ENCODE data around the gene NCOA3.
A peak's percentile ranks its signal among the peaks of the same experiment; 100 is the strongest.

Gene NCOA3

DNA sequence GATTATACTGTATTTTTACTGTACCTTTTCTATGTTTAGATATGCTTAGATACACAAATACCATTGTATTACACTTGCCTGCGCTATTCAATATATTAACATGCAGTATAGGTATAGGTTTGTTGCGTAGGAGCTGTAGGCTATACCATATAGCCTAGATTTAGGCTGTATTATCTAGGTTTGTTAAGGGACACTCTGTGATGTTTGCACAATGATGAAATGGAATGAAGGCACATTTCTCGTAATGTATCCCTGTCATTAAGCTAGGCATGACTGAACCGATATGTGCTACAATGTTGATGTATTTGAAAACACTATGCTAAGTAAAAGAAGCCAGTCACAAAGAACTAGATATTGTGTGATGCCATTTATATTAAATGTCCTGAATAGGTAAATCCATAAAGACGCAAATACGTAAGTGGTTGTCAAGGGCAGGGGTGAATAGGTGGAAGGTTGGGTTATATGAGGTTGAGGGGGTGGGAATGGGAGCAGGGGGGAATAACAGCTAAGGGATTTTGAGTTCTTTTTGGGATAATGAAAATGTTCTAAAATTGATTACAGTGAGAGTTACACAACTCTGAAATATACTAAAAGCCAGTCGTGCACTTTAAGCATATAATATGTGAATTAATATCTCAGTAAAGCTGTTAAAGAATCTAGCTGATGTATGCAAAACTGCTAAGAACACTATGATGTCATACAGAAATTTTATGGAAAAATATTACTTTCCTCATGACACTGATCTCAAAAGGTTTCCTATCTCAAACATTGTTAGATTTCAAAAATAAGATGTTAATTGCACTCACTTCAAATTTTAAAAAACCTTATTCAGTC, 97.4 kb downstream of the NCOA3 start:
- TF ChIP-seq, protein P1, sequence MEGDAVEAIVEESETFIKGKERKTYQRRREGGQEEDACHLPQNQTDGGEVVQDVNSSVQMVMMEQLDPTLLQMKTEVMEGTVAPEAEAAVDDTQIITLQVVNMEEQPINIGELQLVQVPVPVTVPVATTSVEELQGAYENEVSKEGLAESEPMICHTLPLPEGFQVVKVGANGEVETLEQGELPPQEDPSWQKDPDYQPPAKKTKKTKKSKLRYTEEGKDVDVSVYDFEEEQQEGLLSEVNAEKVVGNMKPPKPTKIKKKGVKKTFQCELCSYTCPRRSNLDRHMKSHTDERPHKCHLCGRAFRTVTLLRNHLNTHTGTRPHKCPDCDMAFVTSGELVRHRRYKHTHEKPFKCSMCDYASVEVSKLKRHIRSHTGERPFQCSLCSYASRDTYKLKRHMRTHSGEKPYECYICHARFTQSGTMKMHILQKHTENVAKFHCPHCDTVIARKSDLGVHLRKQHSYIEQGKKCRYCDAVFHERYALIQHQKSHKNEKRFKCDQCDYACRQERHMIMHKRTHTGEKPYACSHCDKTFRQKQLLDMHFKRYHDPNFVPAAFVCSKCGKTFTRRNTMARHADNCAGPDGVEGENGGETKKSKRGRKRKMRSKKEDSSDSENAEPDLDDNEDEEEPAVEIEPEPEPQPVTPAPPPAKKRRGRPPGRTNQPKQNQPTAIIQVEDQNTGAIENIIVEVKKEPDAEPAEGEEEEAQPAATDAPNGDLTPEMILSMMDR (IDR thresholded peaks at IDR 0.05; ENCODE audit: insufficient read depth, low read depth, low read length, missing control alignments), result no peak
- DNase-seq (ENCODE audit: low read depth), result no peak
- no peak overlapping the region for H3K4me3 ChIP-seq (ENCODE audit: low read length)

DNA sequence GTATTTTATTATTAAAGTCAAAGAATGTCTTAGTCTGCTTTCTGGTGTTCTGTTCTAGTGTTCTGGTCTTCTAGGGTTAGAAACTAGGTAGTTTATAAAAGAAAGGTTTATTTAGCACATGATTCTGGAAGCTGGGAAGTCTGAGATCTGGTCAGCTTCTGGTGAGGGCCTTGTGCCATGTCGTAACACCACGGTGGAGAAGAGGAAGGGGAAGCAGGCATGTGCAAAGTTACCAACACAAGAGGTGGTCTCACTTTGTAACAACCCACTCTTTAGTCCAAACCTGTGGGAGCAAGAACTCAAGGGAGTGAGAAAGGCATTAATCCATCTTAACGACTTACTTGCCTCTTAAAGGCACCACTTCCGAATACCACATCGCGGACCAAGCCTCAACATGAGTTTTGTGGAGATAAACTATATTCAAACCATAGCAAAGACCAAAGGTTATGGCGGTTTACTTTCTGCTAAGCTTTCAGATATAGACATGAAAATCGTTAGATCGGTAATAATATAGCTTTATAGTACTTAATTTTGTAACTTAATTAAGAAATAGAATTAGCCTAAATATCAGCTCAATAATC, 99.4 kb downstream of the NCOA3 start:
- TF ChIP-seq, protein P1 (IDR thresholded peaks at IDR 0.05; ENCODE audit: insufficient read depth, low read depth, low read length, missing control alignments), result no peak
- DNase-seq (ENCODE audit: low read depth), result no peak
- H3K4me3 ChIP-seq (ENCODE audit: low read length), result no peak overlapping the region

DNA sequence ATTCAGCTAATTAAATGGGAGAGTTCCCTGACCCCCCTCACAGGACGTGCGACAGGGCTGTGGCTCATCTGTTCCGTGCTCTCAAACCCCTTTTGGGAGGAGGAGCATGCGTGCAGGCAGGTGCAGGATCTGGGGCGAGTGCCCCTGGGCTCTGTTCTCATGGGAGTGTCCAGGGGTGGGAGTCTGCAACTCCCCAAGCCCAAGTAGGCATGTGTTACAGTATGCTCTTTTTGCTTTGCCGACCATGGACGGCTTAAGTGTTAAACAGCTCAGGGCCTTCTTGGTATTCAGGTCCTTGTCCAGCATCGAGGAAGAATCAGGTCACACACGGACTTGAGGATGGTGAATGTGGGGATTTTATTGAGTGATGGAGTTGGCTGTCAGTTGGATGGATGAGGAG, 101.6 kb downstream of the NCOA3 start:
- TF ChIP-seq, protein P1 (IDR thresholded peaks at IDR 0.05; ENCODE audit: insufficient read depth, low read depth, low read length, missing control alignments), result no peak
- no peak overlapping the region for H3K4me3 ChIP-seq (ENCODE audit: low read length)
- no peak for DNase-seq (ENCODE audit: low read depth)

DNA sequence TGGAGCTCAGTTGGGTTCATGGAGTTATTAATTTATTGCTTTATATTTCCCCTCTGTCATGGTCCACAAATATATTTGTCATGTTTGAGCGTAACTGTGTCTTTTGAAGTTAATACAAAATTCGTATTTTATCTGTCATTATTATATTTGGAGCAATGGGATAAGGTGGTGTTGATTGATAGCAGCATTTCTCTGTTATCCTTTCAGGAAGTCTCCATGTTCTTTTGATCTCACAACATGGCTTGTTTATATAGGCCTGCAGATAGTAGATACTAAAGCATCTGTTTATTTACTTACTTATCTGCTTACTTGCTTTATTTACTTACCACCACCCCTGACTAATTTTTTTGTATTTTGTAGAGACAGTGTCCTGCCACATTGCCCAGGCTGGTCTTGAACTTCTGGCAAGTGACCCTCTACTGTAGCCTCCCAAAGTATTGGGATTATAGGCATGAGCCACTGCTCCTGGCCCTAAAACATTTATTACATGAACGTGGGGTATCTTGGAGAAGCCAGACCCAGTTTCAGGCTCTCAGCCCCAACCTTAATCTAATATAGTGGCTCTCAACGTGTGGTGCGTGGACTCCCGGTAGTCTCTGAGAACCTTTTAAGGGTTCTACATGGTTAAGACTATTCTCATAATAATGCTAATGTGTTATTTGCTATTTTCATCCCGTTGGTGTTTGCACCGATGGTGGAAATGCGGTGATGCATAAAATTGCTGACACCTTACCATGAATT, 104.2 kb downstream of the NCOA3 start:
- H3K4me3 ChIP-seq (ENCODE audit: low read length), result no peak overlapping the region
- TF ChIP-seq, protein P1 (IDR thresholded peaks at IDR 0.05; ENCODE audit: insufficient read depth, low read depth, low read length, missing control alignments), result no peak
- DNase-seq (ENCODE audit: low read depth), result no peak

DNA sequence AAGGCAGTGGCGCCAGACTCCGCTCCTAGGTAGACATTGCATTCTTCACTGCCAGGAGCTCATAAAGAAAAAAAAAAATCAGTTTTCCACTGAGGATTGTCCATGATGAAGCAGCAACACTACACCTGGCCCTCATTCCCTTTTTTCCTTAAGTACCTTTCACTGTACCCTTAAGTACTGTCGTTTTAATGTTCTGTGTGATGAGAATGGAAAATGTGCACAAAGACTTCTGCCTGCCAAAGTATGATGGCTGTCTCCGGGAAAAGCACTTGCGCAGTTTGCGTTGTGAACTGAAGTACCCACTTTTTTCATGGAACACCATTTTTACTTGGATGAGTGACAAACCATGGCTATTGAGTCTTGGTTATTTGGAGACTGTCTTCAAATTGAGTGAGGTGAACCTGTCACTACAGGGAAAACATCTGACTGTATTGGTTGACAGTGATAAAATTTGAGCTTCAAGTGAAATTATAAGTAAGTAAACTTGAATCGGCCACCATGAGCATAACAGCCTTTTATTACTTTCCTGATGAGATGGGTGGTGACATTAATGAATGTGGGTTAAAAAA, 104.8 kb downstream of the NCOA3 start:
- TF ChIP-seq, protein P1 (IDR thresholded peaks at IDR 0.05; ENCODE audit: insufficient read depth, low read depth, low read length, missing control alignments), result no peak
- no peak for DNase-seq (ENCODE audit: low read depth)
- H3K4me3 ChIP-seq (ENCODE audit: low read length), result no peak overlapping the region

DNA sequence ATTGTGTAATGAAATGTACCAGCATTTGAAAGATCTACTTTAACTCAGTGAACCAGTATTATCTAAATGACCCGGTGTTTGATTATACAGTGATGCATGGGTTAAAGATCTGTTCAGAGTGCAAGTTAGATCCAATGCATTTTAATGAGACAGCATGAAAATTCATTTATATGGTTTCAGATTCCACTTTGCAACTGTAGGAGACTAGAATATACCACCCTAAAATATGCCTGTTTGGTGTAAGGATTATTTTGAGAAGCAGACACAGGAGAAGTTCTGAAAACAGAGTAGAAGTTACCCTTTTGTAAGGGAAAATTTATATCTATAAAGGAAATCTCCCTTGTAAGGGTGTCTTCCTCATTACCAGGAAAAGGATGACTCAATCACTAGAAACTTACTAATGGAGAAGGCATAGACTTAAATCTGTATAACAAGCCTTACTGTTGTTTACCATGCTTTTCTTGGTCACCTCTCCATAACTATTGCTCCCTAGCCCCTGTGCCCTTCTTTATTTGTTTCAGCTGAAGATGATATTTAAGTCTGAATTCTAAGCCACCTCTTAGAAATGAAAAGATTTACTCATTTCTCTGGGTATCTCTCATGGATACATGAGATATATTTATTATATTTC, 105.4 kb downstream of the NCOA3 start:
- peak; percentile 46 for DNase-seq (ENCODE audit: low read depth)
- TF ChIP-seq, protein P1 (IDR thresholded peaks at IDR 0.05; ENCODE audit: insufficient read depth, low read depth, low read length, missing control alignments), result no peak
- H3K4me3 ChIP-seq (ENCODE audit: low read length), result no peak overlapping the region
